PFSK-1 (cell line): ENCODE data around the gene CHST15.

Source experiments
- FOXP2 ChIP-seq: optimal IDR thresholded peaks from 2 replicates; pipeline ENCODE3; 2011; ENCODE audit warnings: borderline replicate concordance, control low read depth, inconsistent platforms; ENCODE audit not compliant: insufficient read depth; ENCODE audit errors: extremely low read length, extremely low read depth
- POLR2AphosphoS5 ChIP-seq: IDR thresholded peaks from 2 replicates; pipeline ENCODE4 v1.6.1; 2012; ENCODE audit warnings: low read depth, mild to moderate bottlenecking, control low read depth, low read length, moderate library complexity
- SIN3A ChIP-seq: IDR thresholded peaks from 2 replicates; pipeline ENCODE4 v1.6.1; 2012; ENCODE audit warnings: mild to moderate bottlenecking, low read length, moderate library complexity, borderline replicate concordance; ENCODE audit not compliant: insufficient read depth
- TAF1 ChIP-seq: IDR thresholded peaks from 2 replicates; pipeline ENCODE4 v1.6.1; 2012; ENCODE audit warnings: low read length, control low read depth, borderline replicate concordance; ENCODE audit not compliant: insufficient read depth
- TF ChIP-seq, protein P1 (sequence below), 2 experiments: IDR thresholded peaks; 2 replicates each; pipeline versions ENCODE4 v1.6.1 to v1.8.0; 2011 to 2012; ENCODE audit warnings: low read depth in 2 of 2, low read length in 2 of 2, control low read depth in 1 of 2, inconsistent platforms in 1 of 2, mild to moderate bottlenecking in 1 of 2, moderate library complexity in 1 of 2; ENCODE audit not compliant: insufficient read depth in 1 of 2

Gene CHST15

DNA sequence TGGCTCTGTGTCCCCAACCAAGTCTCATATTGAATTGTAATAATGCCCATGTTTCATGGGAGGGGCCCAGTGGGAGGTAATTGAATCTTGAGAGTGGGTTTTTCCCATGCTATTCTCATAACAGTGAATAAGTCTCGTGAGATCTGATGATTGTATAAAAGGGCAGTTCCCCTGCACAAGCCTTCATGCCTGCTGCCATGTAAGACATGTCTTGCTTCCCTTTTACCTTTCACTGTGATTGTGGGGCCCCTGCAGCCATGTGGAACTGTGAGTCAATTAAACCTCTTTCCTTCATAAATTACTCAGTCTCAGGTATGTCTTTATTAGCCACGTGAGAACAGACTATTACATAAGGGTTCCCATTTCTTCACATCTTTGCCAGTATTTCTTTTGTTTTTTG, 104.7 kb downstream of the CHST15 start:
- TF ChIP-seq POLR2AphosphoS5 = no peak
- TF ChIP-seq, protein P1, sequence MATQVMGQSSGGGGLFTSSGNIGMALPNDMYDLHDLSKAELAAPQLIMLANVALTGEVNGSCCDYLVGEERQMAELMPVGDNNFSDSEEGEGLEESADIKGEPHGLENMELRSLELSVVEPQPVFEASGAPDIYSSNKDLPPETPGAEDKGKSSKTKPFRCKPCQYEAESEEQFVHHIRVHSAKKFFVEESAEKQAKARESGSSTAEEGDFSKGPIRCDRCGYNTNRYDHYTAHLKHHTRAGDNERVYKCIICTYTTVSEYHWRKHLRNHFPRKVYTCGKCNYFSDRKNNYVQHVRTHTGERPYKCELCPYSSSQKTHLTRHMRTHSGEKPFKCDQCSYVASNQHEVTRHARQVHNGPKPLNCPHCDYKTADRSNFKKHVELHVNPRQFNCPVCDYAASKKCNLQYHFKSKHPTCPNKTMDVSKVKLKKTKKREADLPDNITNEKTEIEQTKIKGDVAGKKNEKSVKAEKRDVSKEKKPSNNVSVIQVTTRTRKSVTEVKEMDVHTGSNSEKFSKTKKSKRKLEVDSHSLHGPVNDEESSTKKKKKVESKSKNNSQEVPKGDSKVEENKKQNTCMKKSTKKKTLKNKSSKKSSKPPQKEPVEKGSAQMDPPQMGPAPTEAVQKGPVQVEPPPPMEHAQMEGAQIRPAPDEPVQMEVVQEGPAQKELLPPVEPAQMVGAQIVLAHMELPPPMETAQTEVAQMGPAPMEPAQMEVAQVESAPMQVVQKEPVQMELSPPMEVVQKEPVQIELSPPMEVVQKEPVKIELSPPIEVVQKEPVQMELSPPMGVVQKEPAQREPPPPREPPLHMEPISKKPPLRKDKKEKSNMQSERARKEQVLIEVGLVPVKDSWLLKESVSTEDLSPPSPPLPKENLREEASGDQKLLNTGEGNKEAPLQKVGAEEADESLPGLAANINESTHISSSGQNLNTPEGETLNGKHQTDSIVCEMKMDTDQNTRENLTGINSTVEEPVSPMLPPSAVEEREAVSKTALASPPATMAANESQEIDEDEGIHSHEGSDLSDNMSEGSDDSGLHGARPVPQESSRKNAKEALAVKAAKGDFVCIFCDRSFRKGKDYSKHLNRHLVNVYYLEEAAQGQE (IDR thresholded peaks at IDR 0.05; ENCODE audit: insufficient read depth in 1 of 2, low read depth in 2 of 2, low read length in 2 of 2) = no peak

GRCh38 chr10:123986736-123987135, 106.7 kb downstream of the CHST15 start:
- TF ChIP-seq FOXP2 = no peak
- TF ChIP-seq, protein P1 (IDR thresholded peaks at IDR 0.05; ENCODE audit: insufficient read depth in 1 of 2, low read depth in 2 of 2, low read length in 2 of 2) = no peak
- no peak for TF ChIP-seq POLR2AphosphoS5
- no peak for TF ChIP-seq SIN3A
- TF ChIP-seq TAF1 = no peak

GRCh38 chr10:123974406-123974805, 119.0 kb downstream of the CHST15 start:
- TF ChIP-seq FOXP2 = no peak
- TF ChIP-seq TAF1 = no peak
- no peak for TF ChIP-seq SIN3A
- no peak for TF ChIP-seq POLR2AphosphoS5
- TF ChIP-seq, protein P1 (IDR thresholded peaks at IDR 0.05; ENCODE audit: insufficient read depth in 1 of 2, low read depth in 2 of 2, low read length in 2 of 2) = no peak

DNA sequence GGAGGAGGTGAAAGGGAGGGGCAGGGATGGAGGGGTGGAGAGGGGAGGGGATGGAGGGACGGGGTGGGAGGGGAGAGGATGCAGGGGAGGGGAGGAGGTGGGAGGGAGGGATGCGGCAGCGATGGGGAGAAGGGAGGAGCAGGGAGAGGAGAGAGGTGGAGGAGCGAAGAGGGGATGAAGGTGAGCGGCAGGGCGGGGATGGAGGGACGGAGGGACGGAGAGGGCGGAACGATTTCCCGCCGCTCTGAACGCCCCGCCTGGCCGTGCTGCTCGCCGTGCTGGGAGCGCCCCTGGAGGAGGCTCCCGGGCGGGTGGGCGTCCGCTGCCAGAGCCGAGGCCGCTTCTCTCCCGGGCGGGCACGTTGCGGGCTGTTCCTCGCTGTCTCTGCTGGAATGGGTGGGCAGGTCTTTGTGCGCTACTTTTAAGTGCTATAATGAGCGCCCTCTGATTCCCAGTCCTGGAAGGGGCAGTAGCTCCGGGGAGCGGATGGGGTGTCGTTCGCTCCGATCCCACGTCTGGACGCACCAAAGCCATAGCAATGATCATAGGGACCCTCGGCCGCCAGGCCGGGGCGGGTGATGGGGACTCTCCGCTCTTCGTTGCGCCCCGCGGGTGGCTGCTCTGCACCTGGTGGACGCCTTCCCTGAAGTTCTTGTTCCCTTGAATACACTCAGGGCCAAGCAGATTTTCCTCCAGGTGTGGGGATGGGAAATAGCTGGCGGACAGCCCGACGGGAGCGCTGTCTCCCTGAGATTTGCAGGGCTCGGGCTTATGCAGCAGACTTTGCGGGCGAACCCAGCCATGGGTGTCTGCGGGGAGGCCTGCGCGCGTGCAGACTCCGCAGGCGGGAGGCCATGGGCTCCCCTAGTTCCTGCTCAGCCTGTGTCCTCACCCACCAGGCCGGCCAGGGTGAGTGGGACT, 120.7 kb downstream of the CHST15 start:
- no peak for TF ChIP-seq TAF1
- TF ChIP-seq, protein P1 (IDR thresholded peaks at IDR 0.05; ENCODE audit: insufficient read depth in 1 of 2, low read depth in 2 of 2, low read length in 2 of 2) = no peak
- no peak for TF ChIP-seq SIN3A
- TF ChIP-seq POLR2AphosphoS5 = no peak
- no peak for TF ChIP-seq FOXP2

- TF ChIP-seq, protein P1 (IDR thresholded peaks at IDR 0.05; ENCODE audit: insufficient read depth in 1 of 2, low read depth in 2 of 2, low read length in 2 of 2) = no peak
- no peak for TF ChIP-seq POLR2AphosphoS5
- TF ChIP-seq FOXP2 = no peak
- TF ChIP-seq SIN3A = no peak
- no peak for TF ChIP-seq TAF1
Measured at GRCh38 chr10:123970927-123971286, 122.5 kb downstream of the CHST15 start.
